ENCODE measurements around the gene INSIG2.

Gene INSIG2

GRCh38 chr2:118058951-118059350 is 29.3 kb upstream of the INSIG2 start:
- no peaks in the 10 kb centered on the region for H3K9me3 ChIP-seq (ENCODE audit: severe bottlenecking)
- H3K27me3 ChIP-seq (ENCODE audit: insufficient read depth, poor library complexity, severe bottlenecking), result no peaks in the 10 kb centered on the region
- H3K36me3 ChIP-seq (ENCODE audit: low read depth), result no peaks in the 10 kb centered on the region
- H3K4me3 ChIP-seq (ENCODE audit: severe bottlenecking), result no peak overlapping the region
- no peak for ATAC-seq (ENCODE audit: low read depth)
- DNase-seq (ENCODE audit: low spot score), result no peak
- TF ChIP-seq CTCF (IDR thresholded peaks at IDR 0.05; ENCODE audit: poor library complexity, severe bottlenecking), result no peak
- H3K4me1 ChIP-seq (ENCODE audit: insufficient read depth, poor library complexity, severe bottlenecking), result no peaks in the 10 kb centered on the region
- no peak overlapping the region for H3K27ac ChIP-seq (ENCODE audit: poor library complexity, severe bottlenecking)

GRCh38 chr2:118059919-118060478 is 28.3 kb upstream of the INSIG2 start:
- Histone ChIP-seq H3K4me1 (ENCODE audit: insufficient read depth, poor library complexity, severe bottlenecking) (no peaks in the 10 kb centered on the region), H3K27ac (ENCODE audit: poor library complexity, severe bottlenecking) (no peak overlapping the region), H3K27me3 (ENCODE audit: insufficient read depth, poor library complexity, severe bottlenecking) (no peaks in the 10 kb centered on the region)

GRCh38 chr2:118061135-118061955 is 26.9 kb upstream of the INSIG2 start:
- peak; percentile 87 for ATAC-seq (ENCODE audit: low read depth)
- no peaks in the 10 kb centered on the region for H3K9me3 ChIP-seq (ENCODE audit: severe bottlenecking)
- no peaks in the 10 kb centered on the region for H3K36me3 ChIP-seq (ENCODE audit: low read depth)
- H3K27me3 ChIP-seq (ENCODE audit: insufficient read depth, poor library complexity, severe bottlenecking), result no peaks in the 10 kb centered on the region
- H3K27ac ChIP-seq (ENCODE audit: poor library complexity, severe bottlenecking), result no peak overlapping the region
- no peaks in the 10 kb centered on the region for H3K4me1 ChIP-seq (ENCODE audit: insufficient read depth, poor library complexity, severe bottlenecking)
- H3K4me3 ChIP-seq (ENCODE audit: severe bottlenecking), result no peak overlapping the region
- TF ChIP-seq CTCF (IDR thresholded peaks at IDR 0.05; ENCODE audit: poor library complexity, severe bottlenecking), result peak; percentile 82
- DNase-seq (ENCODE audit: low spot score), result no peak

More at GRCh38 chr2:118059919-118060478, 28.3 kb upstream of the INSIG2 start:
- TF ChIP-seq CTCF (IDR thresholded peaks at IDR 0.05; ENCODE audit: poor library complexity, severe bottlenecking), result no peak
- Histone ChIP-seq H3K9me3 (ENCODE audit: severe bottlenecking) (no peaks in the 10 kb centered on the region), H3K36me3 (ENCODE audit: low read depth) (no peaks in the 10 kb centered on the region), H3K4me3 (ENCODE audit: severe bottlenecking) (no peak overlapping the region)
- DNase-seq (ENCODE audit: low spot score) (no peak), ATAC-seq (ENCODE audit: low read depth) (no peak; the same call in 2 of the 3 replicates)

GRCh38 chr2:118062048-118062447 is 26.2 kb upstream of the INSIG2 start:
- H3K27ac ChIP-seq (ENCODE audit: poor library complexity, severe bottlenecking), result no peak overlapping the region

More at GRCh38 chr2:118062048-118062447, 26.2 kb upstream of the INSIG2 start:
- Histone ChIP-seq H3K36me3 (ENCODE audit: low read depth) (no peaks in the 10 kb centered on the region), H3K27me3 (ENCODE audit: insufficient read depth, poor library complexity, severe bottlenecking) (no peaks in the 10 kb centered on the region), H3K4me1 (ENCODE audit: insufficient read depth, poor library complexity, severe bottlenecking) (no peaks in the 10 kb centered on the region), H3K4me3 (ENCODE audit: severe bottlenecking) (no peak overlapping the region), H3K9me3 (ENCODE audit: severe bottlenecking) (no peaks in the 10 kb centered on the region)
- ATAC-seq (ENCODE audit: low read depth) (0 out of 3 replicates have a peak, but pooled peaks have one; percentile 35), DNase-seq (ENCODE audit: low spot score) (no peak)
- TF ChIP-seq CTCF (IDR thresholded peaks at IDR 0.05; ENCODE audit: poor library complexity, severe bottlenecking), result no peak
